ENCODE measurements around the gene TNS3.

TNS3 gene

DNA sequence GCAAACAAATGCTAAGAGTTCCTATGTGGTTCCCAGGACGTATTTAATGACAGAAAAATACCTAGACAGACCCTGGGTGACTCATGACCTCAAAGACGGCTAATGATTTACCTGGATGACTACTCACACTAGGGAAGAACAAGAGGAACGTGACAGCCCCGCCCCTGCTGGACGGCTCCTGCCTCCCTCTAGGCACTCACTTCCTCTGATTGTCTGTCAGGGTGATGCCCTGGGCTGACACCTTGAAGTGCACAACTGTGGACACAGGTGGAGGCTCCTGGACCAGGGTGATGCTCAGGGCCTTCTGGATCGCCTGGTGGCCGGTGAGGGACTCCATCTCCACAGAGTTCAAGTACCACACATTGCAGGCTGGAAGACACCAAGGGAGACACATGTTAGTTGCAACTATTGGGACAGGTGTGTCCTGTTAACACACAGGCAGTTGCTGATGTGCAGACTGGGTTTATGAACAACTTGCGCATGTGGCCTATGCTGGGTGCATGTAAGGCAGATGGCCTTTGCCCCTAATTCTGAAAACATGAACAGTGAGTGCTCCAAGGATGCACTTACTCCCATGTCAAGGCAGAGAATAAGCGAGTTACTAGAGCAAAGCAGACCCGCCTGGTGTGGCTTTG lies 298.3 kb downstream of the TNS3 start:
- DNase-seq (ENCODE audit: low read depth): no peak
- no peak for TF ChIP-seq CTCF (conservative IDR thresholded peaks at IDR 0.05; ENCODE audit: low read depth, low read length)
- no peak overlapping the region for H3K4me3 ChIP-seq (ENCODE audit: low read depth, low read length)

- no peak overlapping the region for H3K4me3 ChIP-seq (ENCODE audit: low read depth, low read length)
- DNase-seq (ENCODE audit: low read depth): no peak
- no peak for TF ChIP-seq CTCF (conservative IDR thresholded peaks at IDR 0.05; ENCODE audit: low read depth, low read length)
Measured at GRCh38 chr7:47282790-47283496, 299.0 kb downstream of the TNS3 start.

GRCh38 chr7:47281966-47282643 lies 299.8 kb downstream of the TNS3 start:
- H3K4me3 ChIP-seq (ENCODE audit: low read depth, low read length): no peak overlapping the region
- DNase-seq (ENCODE audit: low read depth): no peak
- TF ChIP-seq CTCF (conservative IDR thresholded peaks at IDR 0.05; ENCODE audit: low read depth, low read length): no peak

GRCh38 chr7:47281161-47281560 lies 300.8 kb downstream of the TNS3 start:
- no peak for DNase-seq (ENCODE audit: low read depth)
- no peak for TF ChIP-seq CTCF (conservative IDR thresholded peaks at IDR 0.05; ENCODE audit: low read depth, low read length)
- no peak overlapping the region for H3K4me3 ChIP-seq (ENCODE audit: low read depth, low read length)

GRCh38 chr7:47280114-47280513 lies 301.8 kb downstream of the TNS3 start:
- DNase-seq (ENCODE audit: low read depth): no peak
- TF ChIP-seq CTCF (conservative IDR thresholded peaks at IDR 0.05; ENCODE audit: low read depth, low read length): no peak

GRCh38 chr7:47278043-47278442 lies 303.9 kb downstream of the TNS3 start:
- TF ChIP-seq CTCF (conservative IDR thresholded peaks at IDR 0.05; ENCODE audit: low read depth, low read length): no peak
- no peak overlapping the region for H3K4me3 ChIP-seq (ENCODE audit: low read depth, low read length)
- DNase-seq (ENCODE audit: low read depth): no peak

More at GRCh38 chr7:47280114-47280513, 301.8 kb downstream of the TNS3 start:
- H3K4me3 ChIP-seq (ENCODE audit: low read depth, low read length): no peak overlapping the region

Data from choroid plexus epithelial cell (primary cell).